ENCODE data around the gene POGK. TPM values are rescaled to one million over a fixed set of nuclear protein-coding genes. Genes with fewer than 3 reads are reported as not detected.
A peak's percentile ranks its signal among the peaks of the same experiment; 100 is the strongest.

Gene POGK
- total and polyA plus RNA-seq, 9 of the 15 experiments (the other 6 are each of a cell fraction or from before 2014, with no cell fraction given) = 6.1 to 44.5 (median 24.3) TPM

GRCh38 chr1:166838766-166839599 lies at the start of gene POGK (continued):
- TF ChIP-seq BCLAF1 (IDR thresholded peaks at IDR 0.05; ENCODE audit: borderline replicate concordance in 1 of 2, control insufficient read depth in 1 of 2, low read depth in 2 of 2, low read length in 1 of 2) (peak in 1 of 2 experiments; percentile 35; a peak in 1 of 4 replicates), TBP (optimal IDR thresholded peaks at IDR 0.05; ENCODE audit: low read depth, low read length) (peak; percentile 83), EHMT2 (IDR thresholded peaks at IDR 0.05) (no peak), ZNF407 (IDR thresholded peaks at IDR 0.05; ENCODE audit: low read depth) (no peak), CBX2 (IDR thresholded peaks at IDR 0.05; ENCODE audit: insufficient read depth, low read length, poor library complexity, severe bottlenecking) (no peak), KDM2B (CRISPR knock-in tag; IDR thresholded peaks at IDR 0.05) (no peak)
